Stimulated activated CD4-positive, alpha-beta T cell treated with anti-CD3 and anti-CD28 coated beads, Interleukin-2, amount 100 ng/mL, for 4 hours (primary cell): Measurements from ENCODE around the gene NFKB2.

Experiments used
- DNase-seq: peaks from one replicate; pipeline ENCODE4 v3.0.0-alpha.2; 2020; ENCODE audit warnings: low read depth

NFKB2 gene

GRCh38 chr10:102451105-102451969, 55.8 kb downstream of the NFKB2 start, which contains the start of gene C10orf95:
C10orf95 (minus strand) TSS chr10:102451543; CDS start chr10:102451093, 450 bp downstream.
- no peak for DNase-seq
